Ishikawa (cell line): ENCODE results near the gene IQSEC3.

Source experiments
- CEBPB ChIP-seq: IDR thresholded peaks from 2 replicates; pipeline ENCODE4 v1.6.1; 2012
- CREB1 ChIP-seq: IDR thresholded peaks from 2 replicates; pipeline ENCODE4 v1.6.1; 2012; ENCODE audit warnings: low read depth
- EGR1 ChIP-seq: IDR thresholded peaks from 2 replicates; pipeline ENCODE4 v1.6.1; 2012
- EP300 ChIP-seq: IDR thresholded peaks from 2 replicates; pipeline ENCODE4 v1.6.1; 2012; ENCODE audit warnings: borderline replicate concordance
- FOXM1 ChIP-seq: IDR thresholded peaks from 2 replicates; pipeline ENCODE4 v1.6.1; 2012; ENCODE audit warnings: low read depth, borderline replicate concordance
- NFIC ChIP-seq: IDR thresholded peaks from 2 replicates; pipeline ENCODE4 v1.6.1; 2012
- RAD21 ChIP-seq: IDR thresholded peaks from 2 replicates; pipeline ENCODE4 v1.6.1; 2012; ENCODE audit warnings: low read depth
- TAF1 ChIP-seq: IDR thresholded peaks from 2 replicates; pipeline ENCODE4 v1.6.1; 2012; ENCODE audit warnings: low read depth, mild to moderate bottlenecking
- TCF12 ChIP-seq: IDR thresholded peaks from 2 replicates; pipeline ENCODE4 v1.6.1; 2012; ENCODE audit warnings: low read depth
- TEAD4 ChIP-seq: IDR thresholded peaks from 2 replicates; pipeline ENCODE4 v1.6.1; 2012
- YY1 ChIP-seq: IDR thresholded peaks from 2 replicates; pipeline ENCODE4 v1.6.1; 2012; ENCODE audit warnings: low read depth
- ZBTB7A ChIP-seq: IDR thresholded peaks from 2 replicates; pipeline ENCODE4 v1.6.1; 2012; ENCODE audit warnings: low read depth
- TF ChIP-seq, protein P1 (sequence below): IDR thresholded peaks from 2 replicates; pipeline ENCODE4 v1.6.1; 2012; ENCODE audit warnings: low read depth, mild to moderate bottlenecking
- TF ChIP-seq, protein P2 (sequence below): IDR thresholded peaks from 2 replicates; pipeline ENCODE4 v1.6.1; 2012
- TF ChIP-seq, protein P3 (sequence below): IDR thresholded peaks from 2 replicates; pipeline ENCODE4 v1.6.1; 2012

The IQSEC3 gene

DNA sequence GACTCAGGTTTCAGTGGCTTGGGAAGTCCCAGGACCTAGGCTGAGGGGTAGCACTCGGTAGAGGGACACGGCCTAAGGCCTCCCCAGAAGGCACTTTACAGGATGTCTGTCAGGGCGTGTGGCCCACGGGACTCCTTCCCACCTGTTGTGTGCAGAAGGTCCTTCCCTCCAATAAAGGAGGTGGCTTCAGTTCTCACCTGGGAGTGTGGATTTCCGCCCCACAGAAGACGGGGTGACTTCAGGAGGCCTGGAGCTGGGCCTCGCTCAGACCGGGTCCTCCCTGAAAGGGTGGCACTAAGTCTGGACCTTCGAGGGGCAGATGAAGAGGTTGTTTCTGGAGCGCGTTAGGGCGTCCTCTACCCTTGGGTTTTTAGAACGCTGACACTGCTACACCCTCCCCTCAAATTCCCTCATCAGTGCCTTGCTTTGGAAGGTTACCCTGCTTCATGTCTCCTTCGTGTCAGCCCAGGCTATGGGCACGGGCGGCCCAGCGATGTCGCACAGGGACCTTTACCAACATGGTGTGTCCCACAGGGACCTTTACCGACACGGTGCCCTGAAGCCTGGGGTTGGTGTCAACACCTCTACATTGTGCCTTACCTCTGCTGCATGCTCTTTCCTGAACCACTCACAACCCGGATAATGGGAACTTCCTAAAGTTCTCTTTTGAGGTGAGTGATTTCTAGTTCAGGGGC, 140.3 kb downstream of the IQSEC3 start:
- TF ChIP-seq TAF1, result no peak
- no peak for TF ChIP-seq RAD21
- TF ChIP-seq EGR1, result no peak

DNA sequence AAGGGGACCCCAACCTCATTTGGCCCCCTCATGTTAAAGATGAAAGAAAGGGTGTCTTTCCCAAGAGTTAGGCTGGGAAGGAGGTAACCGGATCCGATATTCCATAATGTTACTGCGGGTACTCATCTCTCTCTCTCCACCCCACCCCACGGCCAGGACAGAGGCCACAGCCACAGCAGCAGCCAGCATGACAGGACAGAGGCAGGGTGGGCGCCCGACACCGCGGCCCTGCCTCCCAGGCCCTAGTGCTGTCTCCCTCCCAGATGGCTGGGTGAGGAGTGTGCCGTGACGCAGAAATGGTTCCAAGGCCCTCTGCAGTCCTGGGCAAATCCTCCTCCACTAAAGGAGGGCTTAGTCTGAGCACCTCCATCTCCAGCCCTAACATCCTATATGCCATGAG, 141.2 kb downstream of the IQSEC3 start:
- TF ChIP-seq RAD21 (no peak), EP300 (no peak)

DNA sequence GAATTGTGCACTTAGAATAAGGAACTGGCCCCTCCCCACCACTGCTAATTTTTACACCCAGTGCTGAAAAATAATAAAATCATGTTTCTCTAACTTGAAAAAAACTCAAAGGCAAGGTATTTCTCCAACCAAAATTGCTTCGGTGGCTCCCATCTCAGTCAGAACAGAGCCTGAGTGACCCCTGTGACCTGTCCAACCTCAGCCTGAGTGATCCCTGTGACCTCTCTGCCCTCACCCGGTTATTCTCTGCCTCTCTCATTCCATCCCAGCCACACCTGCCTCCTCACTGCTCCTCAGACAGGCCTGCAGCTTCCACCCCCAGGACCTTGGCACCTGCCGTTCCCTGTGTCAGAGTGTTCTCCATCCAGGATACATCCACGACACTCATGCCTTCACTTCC, 142.2 kb downstream of the IQSEC3 start:
- TF ChIP-seq CEBPB (no peak), ZBTB7A (no peak), CREB1 (no peak), TCF12 (no peak), EP300 (no peak), EGR1 (no peak), NFIC (no peak), RAD21 (no peak), FOXM1 (no peak), YY1 (no peak)
- TF ChIP-seq, protein P1, sequence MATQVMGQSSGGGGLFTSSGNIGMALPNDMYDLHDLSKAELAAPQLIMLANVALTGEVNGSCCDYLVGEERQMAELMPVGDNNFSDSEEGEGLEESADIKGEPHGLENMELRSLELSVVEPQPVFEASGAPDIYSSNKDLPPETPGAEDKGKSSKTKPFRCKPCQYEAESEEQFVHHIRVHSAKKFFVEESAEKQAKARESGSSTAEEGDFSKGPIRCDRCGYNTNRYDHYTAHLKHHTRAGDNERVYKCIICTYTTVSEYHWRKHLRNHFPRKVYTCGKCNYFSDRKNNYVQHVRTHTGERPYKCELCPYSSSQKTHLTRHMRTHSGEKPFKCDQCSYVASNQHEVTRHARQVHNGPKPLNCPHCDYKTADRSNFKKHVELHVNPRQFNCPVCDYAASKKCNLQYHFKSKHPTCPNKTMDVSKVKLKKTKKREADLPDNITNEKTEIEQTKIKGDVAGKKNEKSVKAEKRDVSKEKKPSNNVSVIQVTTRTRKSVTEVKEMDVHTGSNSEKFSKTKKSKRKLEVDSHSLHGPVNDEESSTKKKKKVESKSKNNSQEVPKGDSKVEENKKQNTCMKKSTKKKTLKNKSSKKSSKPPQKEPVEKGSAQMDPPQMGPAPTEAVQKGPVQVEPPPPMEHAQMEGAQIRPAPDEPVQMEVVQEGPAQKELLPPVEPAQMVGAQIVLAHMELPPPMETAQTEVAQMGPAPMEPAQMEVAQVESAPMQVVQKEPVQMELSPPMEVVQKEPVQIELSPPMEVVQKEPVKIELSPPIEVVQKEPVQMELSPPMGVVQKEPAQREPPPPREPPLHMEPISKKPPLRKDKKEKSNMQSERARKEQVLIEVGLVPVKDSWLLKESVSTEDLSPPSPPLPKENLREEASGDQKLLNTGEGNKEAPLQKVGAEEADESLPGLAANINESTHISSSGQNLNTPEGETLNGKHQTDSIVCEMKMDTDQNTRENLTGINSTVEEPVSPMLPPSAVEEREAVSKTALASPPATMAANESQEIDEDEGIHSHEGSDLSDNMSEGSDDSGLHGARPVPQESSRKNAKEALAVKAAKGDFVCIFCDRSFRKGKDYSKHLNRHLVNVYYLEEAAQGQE, result no peak
- TF ChIP-seq, protein P2, sequence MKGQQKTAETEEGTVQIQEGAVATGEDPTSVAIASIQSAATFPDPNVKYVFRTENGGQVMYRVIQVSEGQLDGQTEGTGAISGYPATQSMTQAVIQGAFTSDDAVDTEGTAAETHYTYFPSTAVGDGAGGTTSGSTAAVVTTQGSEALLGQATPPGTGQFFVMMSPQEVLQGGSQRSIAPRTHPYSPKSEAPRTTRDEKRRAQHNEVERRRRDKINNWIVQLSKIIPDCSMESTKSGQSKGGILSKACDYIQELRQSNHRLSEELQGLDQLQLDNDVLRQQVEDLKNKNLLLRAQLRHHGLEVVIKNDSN, result no peak

DNA sequence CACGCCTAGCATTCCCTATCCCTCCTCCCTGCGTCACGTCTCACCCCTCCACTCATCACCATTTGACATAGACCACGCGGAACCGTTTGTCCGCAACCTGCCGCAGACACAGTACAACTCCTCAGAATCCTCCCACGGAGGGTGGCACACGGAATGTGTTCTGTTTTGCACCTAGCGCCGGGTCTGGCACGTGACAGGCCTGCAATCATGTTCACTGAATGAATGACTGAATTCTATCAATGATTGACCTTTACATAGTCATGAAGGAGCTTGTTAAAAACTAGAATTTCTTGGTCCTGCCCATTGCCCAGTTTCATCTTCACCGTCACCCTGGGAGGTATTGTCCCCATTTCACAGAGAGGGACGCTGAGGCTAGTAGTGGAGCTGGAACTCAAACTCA, 142.7 kb downstream of the IQSEC3 start:
- TF ChIP-seq CEBPB (no peak), EP300 (no peak), YY1 (no peak), TAF1 (no peak), RAD21 (no peak)
- TF ChIP-seq, protein P2, result no peak

DNA sequence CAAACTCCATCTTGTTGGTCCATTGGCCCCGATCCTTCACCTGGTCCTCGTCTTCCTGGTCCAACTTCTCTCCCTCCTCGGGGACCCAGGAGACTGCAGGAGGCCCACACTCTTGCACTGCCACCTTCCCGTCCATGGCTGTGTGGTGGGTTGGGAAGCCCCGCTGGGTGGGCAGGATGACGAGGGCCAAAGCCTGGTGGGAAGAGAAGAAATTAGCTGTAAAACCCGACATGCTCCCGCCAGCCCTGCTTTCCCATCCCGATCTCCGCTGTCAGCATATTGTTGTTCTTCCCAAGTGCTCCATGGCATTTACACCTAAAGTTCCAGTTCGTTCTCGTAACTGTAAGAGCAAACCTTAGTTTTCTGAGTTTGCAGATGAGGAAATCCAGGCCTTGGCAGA, 143.3 kb downstream of the IQSEC3 start:
- no peak for TF ChIP-seq TAF1
- no peak for TF ChIP-seq YY1
- no peak for TF ChIP-seq TEAD4
- no peak for TF ChIP-seq EGR1
- TF ChIP-seq TCF12, result no peak
- no peak for TF ChIP-seq EP300
- no peak for TF ChIP-seq FOXM1
- TF ChIP-seq CEBPB, result no peak
- TF ChIP-seq, protein P2, result no peak
- TF ChIP-seq RAD21, result no peak
- no peak for TF ChIP-seq CREB1
- TF ChIP-seq ZBTB7A, result no peak
- TF ChIP-seq, protein P1, result no peak
- TF ChIP-seq, protein P3, sequence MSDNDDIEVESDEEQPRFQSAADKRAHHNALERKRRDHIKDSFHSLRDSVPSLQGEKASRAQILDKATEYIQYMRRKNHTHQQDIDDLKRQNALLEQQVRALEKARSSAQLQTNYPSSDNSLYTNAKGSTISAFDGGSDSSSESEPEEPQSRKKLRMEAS, result no peak
- no peak for TF ChIP-seq NFIC

DNA sequence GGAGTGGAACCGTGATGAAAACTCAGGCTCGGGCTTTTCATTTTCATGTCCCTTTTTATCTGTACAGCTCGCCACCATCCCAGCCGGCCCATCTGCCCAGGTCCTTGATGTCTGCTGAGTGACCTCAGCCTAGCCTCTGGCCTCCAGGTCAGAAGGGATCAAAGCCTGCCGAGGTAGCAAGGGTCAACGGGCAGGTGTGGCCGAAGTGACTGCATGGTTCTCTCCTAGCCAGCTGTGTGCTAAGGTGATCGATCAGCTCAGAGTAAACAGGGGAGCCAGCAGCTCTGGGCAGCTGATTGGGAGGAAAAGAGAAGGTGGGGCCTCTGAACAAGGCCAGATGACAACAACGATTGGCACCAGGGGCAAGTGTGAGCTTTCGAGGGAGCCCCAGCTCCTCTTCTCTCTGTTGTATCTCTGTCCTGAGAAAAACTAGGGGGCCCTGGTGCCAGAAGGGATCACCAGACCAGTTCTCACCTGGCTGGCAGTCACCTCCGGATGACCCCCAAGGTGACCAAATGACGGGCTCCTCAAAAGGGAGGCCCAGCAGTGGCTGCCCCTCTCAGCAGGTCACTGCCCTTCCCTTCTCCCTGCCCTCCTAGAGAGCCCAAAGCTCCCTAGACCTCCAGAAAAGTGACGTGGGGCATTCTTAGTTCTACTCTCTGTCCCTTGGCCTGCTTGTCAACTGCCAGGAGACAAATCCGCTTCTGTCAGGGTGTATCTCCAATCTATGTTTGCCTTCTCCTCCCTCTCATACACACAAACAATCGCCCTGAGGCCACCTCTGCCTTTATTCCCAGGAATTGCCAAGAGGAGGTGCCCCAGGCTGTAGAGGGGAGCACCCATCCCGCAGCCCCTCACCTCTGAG, 143.9 kb downstream of the IQSEC3 start:
- TF ChIP-seq CREB1, result no peak
- TF ChIP-seq, protein P2, result no peak
- TF ChIP-seq RAD21, result no peak
